GM18519 (cell line): ENCODE measurements around the gene SCGB1D1.

ENCODE experiments used
- ATAC-seq: cut with Tn5 transposase; IDR thresholded peaks from one replicate; pipeline ENCODE4 v1.9.1; 2021; ENCODE audit warnings: mild to moderate bottlenecking, moderate library complexity; ENCODE audit not compliant: unreplicated experiment, low FRiP score

SCGB1D1 gene

DNA sequence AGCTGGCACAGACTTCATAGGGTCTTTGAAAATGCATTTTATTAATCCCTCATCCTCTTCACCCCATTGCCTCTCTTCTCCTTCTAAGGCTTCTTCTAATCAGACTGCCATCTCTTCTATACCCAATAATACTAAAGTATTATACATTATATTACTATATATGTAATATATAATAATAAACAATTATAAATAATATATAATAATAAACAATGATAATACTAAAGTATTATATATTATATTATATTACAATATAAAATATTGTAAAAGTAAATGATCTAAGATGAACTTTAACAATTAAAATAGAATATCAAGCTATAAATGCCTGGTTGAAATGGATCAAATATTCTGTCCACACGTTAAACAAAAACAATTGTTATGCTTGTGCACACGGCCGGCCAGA, 31.5 kb downstream of the SCGB1D1 start:
- ATAC-seq: no peak

DNA sequence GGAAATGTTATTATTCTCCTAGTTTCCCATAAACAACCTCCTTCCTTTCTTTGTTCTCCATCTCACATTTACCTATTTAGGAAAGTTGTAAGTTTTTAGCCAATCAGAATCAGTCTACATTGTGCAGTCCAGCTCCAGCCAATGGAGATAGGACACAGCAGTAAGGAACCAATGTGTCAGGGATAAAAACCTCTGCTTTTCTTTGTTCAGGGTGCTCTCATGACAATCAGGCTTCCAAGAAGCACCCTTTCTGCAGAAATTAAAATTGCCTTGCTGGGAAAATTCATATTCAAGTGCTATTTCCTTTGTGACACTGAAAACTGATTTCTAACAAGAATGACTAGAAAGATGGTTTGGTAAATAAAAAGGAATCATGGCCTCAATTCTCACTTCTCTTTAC, 33.1 kb downstream of the SCGB1D1 start:
- ATAC-seq: no peak

DNA sequence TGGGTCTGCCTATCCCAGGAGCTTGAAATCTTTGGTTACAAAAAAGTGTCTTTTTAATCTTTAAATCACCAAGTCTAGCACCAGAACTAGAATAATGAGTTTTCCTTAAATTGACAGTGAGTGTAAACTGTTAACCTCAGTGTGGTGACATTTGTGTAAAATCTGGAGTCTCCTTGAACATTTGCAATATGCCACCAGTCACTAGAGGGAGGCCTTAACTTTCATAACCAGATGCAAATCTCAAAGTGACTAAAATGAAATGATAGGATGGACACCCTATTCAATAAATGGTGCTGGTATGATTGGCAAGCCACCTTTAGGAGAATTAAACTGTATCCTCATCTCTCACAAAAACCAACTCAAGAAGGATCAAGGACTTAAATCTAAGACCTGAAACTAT, 43.7 kb downstream of the SCGB1D1 start:
- no peak for ATAC-seq

GRCh38 chr11:62236187-62236586, 46.2 kb downstream of the SCGB1D1 start:
- no peak for ATAC-seq

- no peak for ATAC-seq
Measured at GRCh38 chr11:62237499-62237898, 47.5 kb downstream of the SCGB1D1 start.

- ATAC-seq: no peak
Measured at GRCh38 chr11:62238151-62238550, 48.1 kb downstream of the SCGB1D1 start.

DNA sequence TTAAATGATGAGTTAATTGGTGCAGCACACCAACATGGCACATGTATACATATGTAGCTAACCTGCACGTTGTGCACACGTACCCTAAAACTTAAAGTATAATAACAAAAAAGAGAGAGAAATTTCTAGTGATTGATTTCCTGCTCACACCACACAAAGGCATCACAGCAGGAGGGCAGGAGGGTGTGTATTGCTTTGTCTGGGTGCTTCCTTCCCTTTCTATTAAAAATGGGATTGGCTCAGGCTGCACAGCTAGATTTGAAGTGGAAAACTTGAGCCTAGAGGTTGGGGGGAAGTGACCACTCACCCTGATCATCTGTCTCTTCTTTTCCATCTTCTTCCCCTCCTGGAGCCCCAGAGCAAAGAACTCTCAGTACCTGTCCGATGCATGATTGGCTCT, 51.1 kb downstream of the SCGB1D1 start:
- no peak for ATAC-seq

DNA sequence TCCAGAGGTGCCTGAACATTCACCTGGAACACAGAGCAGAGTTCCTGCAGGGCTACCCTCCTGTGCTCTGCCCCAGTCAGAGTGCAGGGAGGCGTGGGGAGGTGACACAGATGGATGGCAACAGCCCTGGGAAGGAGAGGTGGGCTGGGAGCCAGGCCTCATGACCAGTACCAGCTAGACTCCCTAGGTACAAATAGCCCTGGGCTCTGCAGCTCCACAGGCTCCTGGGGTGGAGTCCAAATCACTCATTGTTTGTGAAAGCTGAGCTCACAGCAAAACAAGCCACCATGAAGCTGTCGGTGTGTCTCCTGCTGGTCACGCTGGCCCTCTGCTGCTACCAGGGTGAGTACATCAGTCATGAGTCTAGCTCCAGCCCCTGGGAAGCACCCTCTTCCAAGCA, 52.0 kb downstream of the SCGB1D1 start, which contains the start of gene SCGB1D2:
TSS of gene SCGB1D2 (plus strand) at position 219 of the 400 bp plus-strand sequence. CDS start at position 288, 69 bp downstream.
- ATAC-seq: no peak
